Activated T-cell treated with anti-CD3 and anti-CD28 coated beads, Interleukin-2, amount 50 U/mL, for 4 hours (primary cell): ENCODE data around the gene TMEM129. TPM values are rescaled to one million over a fixed set of nuclear protein-coding genes. Genes with fewer than 3 reads are reported as not detected.

ENCODE experiments used
- ATAC-seq, 2 donors: fragments of 200-7000 bp; cut with Tn5 transposase; one replicate each; pipeline ENCODE4 v1.10.0; 2021
- DNase-seq: peaks from one replicate; pipeline ENCODE4 v3.0.0-alpha.2; 2020
- H3K27me3 Mint-ChIP-seq: one replicate; pipeline ENCODE4 v1.8.0; 2021; ENCODE audit warnings: low read depth, mixed read lengths
- H3K36me3 Mint-ChIP-seq: one replicate; pipeline ENCODE4 v1.8.0; 2022; ENCODE audit warnings: mixed read lengths; ENCODE audit not compliant: insufficient read depth
- H3K4me1 Mint-ChIP-seq: one replicate; pipeline ENCODE4 v1.8.0; 2021; ENCODE audit warnings: low read depth, mixed read lengths
- H3K4me3 Mint-ChIP-seq: one replicate; pipeline ENCODE4 v1.8.0; 2021; ENCODE audit warnings: mild to moderate bottlenecking, moderate library complexity, mixed read lengths
- H3K9me3 Mint-ChIP-seq: one replicate; pipeline ENCODE4 v1.8.0; 2021; ENCODE audit warnings: mixed read lengths
- total RNA-seq, 3 donors: library from RNA; stranded (reverse); gene quantifications; one replicate each; pipeline ENCODE4 v1.2.1, GENCODE V29; 2021

The TMEM129 gene
- total RNA-seq, 3 donors from 2014 or later, result 17.4 to 21.8 (median 17.6) TPM

DNA sequence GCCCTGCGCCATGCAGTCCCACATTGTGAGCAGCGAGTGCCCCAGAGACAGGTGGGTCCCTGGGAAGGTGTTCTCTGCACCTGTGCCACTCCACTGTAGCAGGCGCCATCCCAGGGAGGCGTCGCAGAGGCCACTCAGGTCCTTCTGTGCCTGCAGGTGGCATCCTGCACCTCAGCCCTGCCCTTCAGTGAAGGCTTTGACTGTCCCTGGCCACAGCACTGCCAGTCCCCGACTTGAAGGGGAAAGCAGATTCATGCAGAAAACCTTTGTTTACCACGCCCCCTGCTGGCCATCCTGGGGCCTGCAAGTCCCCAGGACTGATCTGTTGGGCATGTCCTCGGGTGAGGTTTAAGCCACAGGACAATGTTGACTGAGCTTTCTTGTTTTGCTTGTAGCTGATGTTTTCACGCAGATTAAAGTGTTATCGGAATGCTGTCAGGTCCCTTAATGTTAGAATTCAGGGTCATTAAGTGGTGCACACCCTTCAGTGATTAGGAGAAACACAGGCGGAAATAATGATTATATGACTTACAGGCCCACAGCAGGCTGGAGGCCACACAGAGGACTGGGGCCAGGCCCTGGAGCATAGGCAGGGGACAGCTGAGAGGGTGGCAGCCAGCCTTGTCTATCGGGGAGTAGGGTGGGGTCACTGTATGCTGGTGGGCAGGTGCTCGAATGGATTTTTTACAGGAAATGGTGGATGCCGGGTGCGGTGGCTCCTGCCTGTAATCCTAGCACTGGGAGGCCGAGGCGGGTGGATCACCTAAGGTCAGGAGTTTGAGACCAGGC is 5.2 kb upstream of the TMEM129 start:
- Mint-ChIP-seq H3K9me3 (no peaks in the 10 kb centered on the region), H3K4me3 (peak overlapping the region; percentile 11), H3K4me1 (peaks cover 60% of the 10 kb centered on the region), H3K27me3 (no peaks in the 10 kb centered on the region), H3K36me3 (peaks cover 21% of the 10 kb centered on the region)
- ATAC-seq (peak; percentile 14 to 20), DNase-seq (peak; percentile 92)

DNA sequence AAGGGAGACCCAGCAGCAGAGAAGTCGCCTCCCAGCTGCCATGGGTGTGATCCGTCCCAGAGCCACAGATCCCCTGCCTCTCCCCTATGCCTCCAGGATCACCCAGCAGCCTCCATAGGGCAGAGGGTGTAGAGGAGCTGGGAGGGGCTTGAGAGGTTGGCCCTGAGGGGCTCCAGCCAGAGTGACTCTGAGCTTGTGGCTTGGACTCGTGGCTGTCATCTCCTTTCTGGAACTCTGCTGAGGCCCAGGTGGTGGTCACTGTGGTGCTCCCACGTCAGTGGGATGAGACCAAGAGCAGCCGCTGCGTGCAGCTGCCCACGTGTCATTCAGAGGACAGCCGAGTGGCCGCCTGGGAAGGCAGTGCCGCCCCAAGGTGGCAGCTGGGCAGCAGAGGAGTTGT is 4.4 kb upstream of the TMEM129 start:
- peak overlapping the region; percentile 39 for H3K4me3 Mint-ChIP-seq

DNA sequence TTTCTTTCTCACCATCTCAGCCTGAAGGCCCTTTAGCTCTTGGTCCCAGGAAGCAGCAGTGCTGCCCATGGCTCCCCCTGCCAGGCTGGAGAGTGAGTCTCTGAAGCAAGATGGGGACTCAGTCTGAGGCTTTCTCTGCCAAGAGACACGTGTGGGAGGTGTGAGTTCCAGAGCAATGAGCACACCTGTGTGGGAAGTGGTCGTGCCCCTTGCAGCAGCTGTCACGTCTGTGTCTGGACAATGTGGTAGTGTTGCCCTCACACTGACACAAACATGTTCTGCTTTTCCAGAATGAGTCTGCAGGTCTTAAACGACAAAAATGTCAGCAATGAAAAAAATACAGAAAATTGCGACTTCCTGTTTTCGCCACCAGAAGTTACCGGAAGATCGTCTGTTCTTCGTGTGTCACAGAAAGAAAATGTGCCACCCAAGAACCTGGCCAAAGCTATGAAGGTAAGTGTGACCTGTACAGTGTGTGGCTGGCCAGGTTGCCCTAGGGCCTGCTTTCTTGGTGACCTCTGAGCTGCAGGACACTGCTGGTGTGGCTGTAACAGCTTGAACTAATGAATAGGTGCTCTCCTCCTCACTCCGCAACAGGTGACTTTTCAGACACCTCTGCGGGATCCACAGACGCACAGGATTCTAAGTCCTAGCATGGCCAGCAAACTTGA is 2.1 kb upstream of the TMEM129 start:
- DNase-seq (peak; percentile 32), ATAC-seq (peak; percentile 47 to 49)
- no peaks in the 10 kb centered on the region for H3K27me3 Mint-ChIP-seq
- H3K36me3 Mint-ChIP-seq, result peaks cover 7% of the 10 kb centered on the region
- peak overlapping the region; percentile 89 for H3K4me3 Mint-ChIP-seq
- H3K4me1 Mint-ChIP-seq, result peaks cover 61% of the 10 kb centered on the region
- no peaks in the 10 kb centered on the region for H3K9me3 Mint-ChIP-seq

More for the DNA sequence above, 4.4 kb upstream of the TMEM129 start:
- no peak for DNase-seq
- peaks cover 58% of the 10 kb centered on the region for H3K4me1 Mint-ChIP-seq
- ATAC-seq, result no peak
- H3K27me3 Mint-ChIP-seq, result no peaks in the 10 kb centered on the region
- no peaks in the 10 kb centered on the region for H3K9me3 Mint-ChIP-seq
- H3K36me3 Mint-ChIP-seq, result peaks cover 17% of the 10 kb centered on the region

DNA sequence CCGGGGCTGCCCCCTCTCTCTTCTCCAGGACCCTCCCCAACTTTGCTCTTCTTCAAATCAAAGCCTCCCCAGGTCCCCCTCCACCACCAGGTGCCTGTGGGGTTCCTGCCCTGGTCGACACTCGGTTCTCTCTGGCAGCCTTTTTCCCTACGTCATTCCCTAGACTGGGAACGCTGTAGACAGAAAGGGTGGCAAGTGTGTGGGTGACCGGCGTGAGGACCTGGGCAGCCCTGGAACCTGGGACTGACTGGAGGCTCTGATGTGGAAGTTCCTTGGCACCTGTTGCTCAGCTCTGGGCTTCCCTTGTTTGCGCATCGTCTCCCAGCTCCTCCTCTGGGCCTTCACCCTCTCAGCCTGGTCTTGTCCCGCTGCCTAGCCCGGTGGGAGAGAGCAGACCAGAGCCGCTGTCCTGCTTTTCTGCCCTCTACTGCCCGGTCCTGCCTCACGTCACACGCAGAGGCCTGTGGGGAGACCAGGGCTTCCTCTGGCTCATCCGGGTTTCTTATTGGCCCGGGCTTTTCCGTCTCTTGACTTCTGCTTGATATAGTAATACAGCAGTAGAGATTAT is 1.5 kb upstream of the TMEM129 start:
- H3K4me3 Mint-ChIP-seq, result peak overlapping the region; percentile 89
- peaks cover 61% of the 10 kb centered on the region for H3K4me1 Mint-ChIP-seq
- DNase-seq, result no peak
- H3K36me3 Mint-ChIP-seq, result peaks cover 4% of the 10 kb centered on the region
- ATAC-seq, result peak in 1 of 2 donors; percentile 0
- H3K27me3 Mint-ChIP-seq, result no peaks in the 10 kb centered on the region
- no peaks in the 10 kb centered on the region for H3K9me3 Mint-ChIP-seq

DNA sequence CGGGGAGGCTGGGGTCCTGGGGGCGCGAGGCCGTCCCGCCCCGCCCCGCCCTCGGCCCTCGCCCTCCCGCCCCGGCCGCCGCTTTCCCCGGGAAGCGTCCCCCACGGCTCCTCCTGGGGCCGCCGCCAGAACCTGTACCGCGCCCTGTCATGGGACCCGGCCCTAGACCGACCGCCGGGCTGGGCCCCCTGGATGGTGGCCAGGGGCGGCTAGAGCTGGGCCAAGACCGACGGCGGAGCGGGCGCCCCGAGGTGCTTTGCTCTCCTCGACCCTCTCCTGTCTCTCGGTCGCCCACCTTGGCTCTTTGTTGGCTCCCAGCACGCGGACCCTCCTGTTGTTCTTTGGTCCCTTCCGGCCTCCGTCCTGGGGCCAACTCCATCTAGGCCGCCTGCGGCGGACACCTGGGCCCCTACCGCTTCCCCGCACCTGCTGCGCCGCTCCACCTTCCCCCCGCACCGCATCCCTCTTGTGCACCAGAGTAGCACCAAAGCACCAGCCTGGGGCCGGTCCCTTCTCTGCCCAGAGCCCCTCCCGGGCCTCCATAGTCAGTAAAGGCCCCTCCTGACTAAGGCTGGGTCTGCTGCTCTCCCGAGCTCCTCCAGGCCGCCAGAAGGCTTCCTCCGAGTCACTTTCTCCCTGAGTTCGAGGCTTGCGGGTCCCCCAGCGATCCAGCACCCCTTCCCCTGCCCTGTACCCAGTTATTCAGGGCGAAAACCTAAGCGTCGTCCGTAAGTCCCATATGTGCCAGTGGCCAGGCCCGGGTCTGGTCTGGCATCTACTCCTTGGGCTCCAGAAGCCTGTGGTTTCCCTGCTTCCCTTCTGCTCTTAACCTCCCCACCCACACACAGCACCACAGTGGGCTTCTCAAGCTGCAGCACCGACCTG is 785 bp upstream of the TMEM129 start:
- H3K9me3 Mint-ChIP-seq, result no peaks in the 10 kb centered on the region
- H3K36me3 Mint-ChIP-seq, result peaks cover 4% of the 10 kb centered on the region
- H3K27me3 Mint-ChIP-seq, result no peaks in the 10 kb centered on the region
- peak overlapping the region; percentile 89 for H3K4me3 Mint-ChIP-seq
- H3K4me1 Mint-ChIP-seq, result peaks cover 61% of the 10 kb centered on the region
- DNase-seq (no peak), ATAC-seq (peak in 1 of 2 donors; percentile 1)

DNA sequence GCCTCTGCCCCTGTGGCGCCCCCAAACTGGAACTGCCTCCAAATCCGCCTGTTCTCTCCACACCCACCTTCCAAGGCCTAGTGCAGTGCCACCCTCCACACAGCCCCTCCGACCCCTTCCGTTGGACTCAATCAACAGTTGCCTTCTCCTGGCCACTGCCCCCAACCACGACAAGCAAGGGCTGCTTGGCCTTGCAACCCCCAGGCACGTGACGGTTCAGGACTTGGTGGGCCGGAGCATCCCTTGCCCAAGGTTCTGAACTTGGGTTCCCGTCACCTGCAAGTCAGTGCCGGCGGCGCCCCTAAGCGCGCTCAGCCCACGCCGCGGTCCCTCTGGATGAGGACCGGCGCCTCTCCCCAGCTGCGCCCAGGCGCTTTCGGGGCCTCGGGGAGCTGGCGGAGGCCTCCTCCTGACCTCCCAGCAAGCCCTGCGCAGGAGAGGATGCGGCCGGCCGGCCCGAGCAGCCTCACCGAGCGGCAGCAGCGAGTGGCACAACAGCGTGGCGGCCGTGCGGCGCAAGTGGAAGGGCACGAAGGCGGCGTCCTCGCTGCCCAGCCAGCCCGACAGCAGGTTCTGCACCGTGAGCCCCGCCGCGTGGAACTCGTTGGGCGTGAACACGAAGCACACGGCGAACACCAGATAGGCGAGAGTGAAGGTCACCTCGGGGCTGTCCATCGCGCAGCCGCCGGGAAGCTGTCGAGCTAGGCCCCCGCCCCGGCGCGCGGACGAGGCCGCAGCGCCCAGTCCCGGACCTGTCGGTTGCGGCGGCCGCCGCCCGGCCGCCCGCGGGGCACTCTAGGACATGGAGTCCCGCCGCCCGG is 750 bp downstream of the TMEM129 start:
- ATAC-seq (peak; percentile 11 to 12), DNase-seq (peak; percentile 27)
- Mint-ChIP-seq H3K4me3 (peak overlapping the region; percentile 91), H3K27me3 (no peaks in the 10 kb centered on the region), H3K9me3 (no peaks in the 10 kb centered on the region), H3K4me1 (peaks cover 54% of the 10 kb centered on the region), H3K36me3 (no peaks in the 10 kb centered on the region)

DNA sequence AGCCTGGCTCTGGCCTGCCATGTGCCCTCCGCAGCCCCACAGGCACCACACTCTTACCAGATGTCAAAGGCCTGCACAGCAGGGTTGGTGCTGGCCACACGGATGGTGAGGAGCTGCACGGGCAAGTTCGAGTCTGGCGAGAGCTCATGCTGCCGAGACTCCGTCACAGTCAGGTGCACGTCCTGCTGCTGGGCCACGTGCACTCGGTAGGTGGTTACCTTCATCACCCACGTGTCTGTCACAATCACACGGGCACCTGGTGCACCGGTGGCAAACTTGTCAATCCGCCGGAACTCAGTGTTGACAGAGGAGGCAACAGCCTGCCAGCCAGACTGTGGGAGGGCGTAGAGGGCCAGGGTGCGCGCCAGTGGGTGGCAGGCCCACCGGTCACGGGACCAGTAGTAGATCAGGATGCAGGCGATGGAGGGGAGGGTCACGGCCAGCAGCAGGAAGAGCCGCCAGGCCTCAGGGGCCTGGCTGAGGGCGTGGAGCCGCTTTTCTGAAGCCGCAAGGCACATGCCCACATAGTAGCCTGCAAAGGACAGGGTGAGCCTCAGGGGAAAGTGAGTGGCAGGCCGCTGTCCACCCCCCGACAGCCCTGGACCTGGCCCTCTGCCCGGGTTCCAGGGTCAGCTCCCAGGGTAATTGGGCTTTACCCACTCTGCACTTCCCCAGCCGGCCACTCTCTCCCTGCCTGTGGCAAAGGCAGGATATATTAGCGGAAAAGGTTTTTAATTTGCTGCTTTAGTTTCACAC is 2.9 kb downstream of the TMEM129 start:
- DNase-seq (no peak), ATAC-seq (no peak)
- H3K36me3 Mint-ChIP-seq, result no peaks in the 10 kb centered on the region
- H3K9me3 Mint-ChIP-seq, result no peaks in the 10 kb centered on the region
- no peaks in the 10 kb centered on the region for H3K27me3 Mint-ChIP-seq
- H3K4me1 Mint-ChIP-seq, result peaks cover 52% of the 10 kb centered on the region
- peak overlapping the region; percentile 91 for H3K4me3 Mint-ChIP-seq

DNA sequence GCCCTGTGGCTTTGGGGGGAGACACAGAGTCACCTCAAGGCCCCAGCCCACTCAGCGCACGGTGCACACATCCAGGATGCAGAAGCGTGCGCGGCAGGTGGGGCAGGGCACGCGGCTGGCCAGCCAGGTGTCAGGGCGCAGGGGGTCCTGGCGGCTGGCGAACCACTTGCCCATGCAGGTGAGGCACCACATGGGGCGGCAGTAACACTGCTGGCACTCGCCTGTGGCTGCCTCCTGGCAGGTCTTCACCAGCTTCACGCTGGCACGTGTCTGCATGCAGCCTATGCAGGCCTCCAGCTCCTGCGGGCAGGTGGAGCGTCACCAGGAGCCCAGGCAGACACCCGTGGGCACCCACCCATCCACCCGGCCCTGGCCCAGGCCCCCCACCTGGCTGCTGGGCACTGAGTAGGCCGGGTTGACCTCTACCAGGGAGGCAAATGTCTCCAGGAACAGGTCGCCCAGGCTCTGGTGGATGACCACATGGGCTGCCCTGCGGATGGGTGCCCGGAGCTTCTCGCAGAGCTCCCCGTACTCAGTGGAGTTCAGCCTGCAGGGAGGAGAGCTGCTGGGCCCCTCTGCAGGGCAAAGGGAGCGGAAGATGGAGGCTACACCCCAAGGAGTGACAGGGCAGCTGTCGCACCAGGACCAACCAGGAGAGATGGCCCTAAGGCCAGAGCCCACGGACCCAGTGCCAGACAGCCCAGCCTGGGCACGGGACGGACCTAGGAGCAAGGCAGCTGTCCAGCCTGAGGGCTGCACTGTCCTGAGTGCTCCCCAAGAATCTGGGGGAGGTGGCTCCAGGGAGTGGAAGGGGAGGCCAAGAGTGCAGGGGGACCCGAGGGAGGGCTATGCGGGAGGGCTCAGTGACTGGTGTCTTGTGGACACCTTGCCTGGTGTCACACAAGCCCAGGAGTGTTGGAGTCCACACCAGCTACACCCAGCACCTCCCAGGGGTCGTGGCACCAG is 3.7 kb downstream of the TMEM129 start:
- Mint-ChIP-seq H3K36me3 (no peaks in the 10 kb centered on the region), H3K9me3 (no peaks in the 10 kb centered on the region), H3K27me3 (no peaks in the 10 kb centered on the region), H3K4me3 (no peak overlapping the region), H3K4me1 (peaks cover 46% of the 10 kb centered on the region)
- DNase-seq (no peak), ATAC-seq (no peak)

DNA sequence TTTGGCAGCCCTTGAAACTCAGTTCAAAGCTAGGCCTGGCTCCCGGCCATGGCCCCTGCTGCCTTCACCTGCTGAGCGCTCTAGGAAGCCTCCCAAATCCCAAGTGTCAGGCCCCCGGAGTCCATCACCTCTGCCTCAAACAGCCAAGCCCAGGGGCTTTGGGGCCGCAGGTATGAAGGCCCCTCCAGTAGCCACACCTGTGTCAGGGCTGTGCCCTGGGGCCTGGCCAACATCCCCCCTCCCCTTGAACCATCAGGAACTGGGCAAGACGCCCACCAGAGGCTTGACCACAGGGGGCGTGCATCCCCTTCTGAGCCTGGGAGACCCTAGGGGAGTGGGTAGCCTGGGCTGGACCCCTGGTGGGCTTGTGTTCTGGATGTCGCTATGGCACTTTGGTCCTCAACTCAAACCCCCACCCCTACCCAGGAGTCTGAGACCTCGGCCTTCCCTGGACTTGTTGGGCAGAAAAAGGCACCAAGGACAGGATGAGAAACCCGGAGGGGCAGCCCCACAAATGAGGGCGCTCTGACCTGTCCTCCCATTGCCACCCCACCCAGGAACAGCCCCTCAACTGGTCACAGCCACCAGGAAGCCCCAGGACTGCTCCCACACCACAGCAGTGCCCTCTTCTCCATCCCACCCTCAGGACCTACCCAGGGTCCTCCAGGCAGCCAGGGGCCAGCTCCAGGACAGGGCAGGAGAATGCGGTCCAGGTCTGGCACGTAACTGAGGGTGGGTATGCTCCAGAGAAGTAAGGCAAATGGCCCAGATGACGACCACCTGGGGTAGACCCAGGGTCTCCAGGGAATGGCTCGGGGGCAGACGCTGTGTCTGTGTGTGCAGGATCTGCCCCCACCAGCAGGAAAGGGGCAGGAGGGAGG is 4.8 kb downstream of the TMEM129 start:
- DNase-seq (no peak), ATAC-seq (no peak)
- H3K4me3 Mint-ChIP-seq, result no peak overlapping the region
- H3K27me3 Mint-ChIP-seq, result no peaks in the 10 kb centered on the region
- no peaks in the 10 kb centered on the region for H3K9me3 Mint-ChIP-seq
- H3K4me1 Mint-ChIP-seq, result peaks cover 41% of the 10 kb centered on the region
- H3K36me3 Mint-ChIP-seq, result peaks cover 2% of the 10 kb centered on the region

DNA sequence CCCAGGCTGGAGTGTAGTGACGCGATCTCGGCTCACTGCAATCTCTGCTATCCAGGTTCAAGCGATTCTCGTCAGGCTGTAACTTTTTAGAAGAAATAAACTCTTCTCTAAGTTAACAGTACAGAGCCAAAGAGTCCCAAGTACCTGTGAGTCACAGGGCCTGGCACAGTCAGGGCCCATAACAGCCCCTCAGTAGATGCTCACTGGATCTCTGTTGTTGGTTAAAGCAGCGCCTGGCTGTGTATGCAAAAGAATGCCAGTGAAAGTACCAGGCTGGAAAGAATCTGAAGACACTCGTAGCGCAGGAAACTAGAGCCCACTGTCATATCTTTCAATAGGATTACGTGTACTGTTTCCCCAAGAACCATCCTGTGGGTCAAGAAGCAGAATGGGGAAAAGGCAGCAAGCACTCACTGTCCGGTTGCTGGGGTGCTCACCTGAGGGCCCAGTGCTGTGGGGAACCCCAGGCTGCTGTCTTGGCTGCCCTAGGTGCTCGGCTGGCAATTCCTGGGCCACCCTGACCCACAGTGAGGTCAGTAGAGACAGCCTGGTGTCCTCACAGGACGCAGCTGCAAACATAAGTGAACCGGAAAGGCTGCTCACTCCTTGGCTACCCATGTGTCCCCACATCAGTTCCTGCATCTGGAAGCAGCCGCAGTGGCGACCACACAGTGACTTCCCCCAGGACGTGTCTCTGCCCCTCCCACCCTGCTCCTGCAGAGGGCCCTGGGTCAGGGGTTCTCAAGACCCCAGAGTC is 5.9 kb downstream of the TMEM129 start:
- DNase-seq (no peak), ATAC-seq (no peak)
- Mint-ChIP-seq H3K9me3 (no peaks in the 10 kb centered on the region), H3K4me3 (peak overlapping the region; percentile 98), H3K4me1 (peaks cover 49% of the 10 kb centered on the region), H3K36me3 (peaks cover 9% of the 10 kb centered on the region), H3K27me3 (no peaks in the 10 kb centered on the region)
